ENCODE data around the gene IRF2BP2. TPM values are rescaled to one million over a fixed set of nuclear protein-coding genes. Genes with fewer than 3 reads are reported as not detected.

Gene IRF2BP2
- total and polyA plus RNA-seq, 10 of the 15 experiments (the other 5 are each of a cell fraction or from before 2014, with no cell fraction given) = 7.5 to 114 (median 52.3) TPM

DNA sequence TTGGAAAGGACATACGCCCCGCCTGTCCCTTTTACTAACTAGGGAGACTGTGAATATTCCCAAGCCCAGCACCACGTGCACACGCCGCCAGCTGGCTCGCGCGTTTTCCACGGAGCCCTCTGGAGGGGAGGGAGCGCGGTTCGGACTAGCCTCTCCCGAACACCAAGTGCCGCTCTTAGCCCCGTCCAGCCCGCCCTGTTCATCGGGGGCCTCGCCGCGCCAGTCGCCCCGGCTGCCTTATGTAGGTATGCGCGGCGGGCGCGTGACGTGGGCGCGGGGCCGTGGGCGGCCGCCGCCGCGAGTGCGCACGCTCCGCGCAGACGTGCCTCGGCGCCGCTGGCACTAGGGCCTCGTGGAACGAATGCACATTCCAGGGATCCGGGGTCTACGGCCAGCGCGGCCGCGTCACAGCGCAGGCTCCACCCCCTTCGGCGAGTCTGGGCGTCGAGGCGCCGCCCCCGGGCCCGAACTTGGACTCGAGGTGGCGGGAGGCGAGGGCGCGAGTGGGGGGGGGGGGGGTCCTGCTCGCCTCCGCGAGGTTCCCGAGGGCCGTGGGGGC, 767 bp upstream of the IRF2BP2 start (continued):
- TF ChIP-seq, protein P1, sequence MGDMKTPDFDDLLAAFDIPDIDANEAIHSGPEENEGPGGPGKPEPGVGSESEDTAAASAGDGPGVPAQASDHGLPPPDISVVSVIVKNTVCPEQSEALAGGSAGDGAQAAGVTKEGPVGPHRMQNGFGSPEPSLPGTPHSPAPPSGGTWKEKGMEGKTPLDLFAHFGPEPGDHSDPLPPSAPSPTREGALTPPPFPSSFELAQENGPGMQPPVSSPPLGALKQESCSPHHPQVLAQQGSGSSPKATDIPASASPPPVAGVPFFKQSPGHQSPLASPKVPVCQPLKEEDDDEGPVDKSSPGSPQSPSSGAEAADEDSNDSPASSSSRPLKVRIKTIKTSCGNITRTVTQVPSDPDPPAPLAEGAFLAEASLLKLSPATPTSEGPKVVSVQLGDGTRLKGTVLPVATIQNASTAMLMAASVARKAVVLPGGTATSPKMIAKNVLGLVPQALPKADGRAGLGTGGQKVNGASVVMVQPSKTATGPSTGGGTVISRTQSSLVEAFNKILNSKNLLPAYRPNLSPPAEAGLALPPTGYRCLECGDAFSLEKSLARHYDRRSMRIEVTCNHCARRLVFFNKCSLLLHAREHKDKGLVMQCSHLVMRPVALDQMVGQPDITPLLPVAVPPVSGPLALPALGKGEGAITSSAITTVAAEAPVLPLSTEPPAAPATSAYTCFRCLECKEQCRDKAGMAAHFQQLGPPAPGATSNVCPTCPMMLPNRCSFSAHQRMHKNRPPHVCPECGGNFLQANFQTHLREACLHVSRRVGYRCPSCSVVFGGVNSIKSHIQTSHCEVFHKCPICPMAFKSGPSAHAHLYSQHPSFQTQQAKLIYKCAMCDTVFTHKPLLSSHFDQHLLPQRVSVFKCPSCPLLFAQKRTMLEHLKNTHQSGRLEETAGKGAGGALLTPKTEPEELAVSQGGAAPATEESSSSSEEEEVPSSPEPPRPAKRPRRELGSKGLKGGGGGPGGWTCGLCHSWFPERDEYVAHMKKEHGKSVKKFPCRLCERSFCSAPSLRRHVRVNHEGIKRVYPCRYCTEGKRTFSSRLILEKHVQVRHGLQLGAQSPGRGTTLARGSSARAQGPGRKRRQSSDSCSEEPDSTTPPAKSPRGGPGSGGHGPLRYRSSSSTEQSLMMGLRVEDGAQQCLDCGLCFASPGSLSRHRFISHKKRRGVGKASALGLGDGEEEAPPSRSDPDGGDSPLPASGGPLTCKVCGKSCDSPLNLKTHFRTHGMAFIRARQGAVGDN (IDR thresholded peaks at IDR 0.05) = peak; percentile 99
- TF ChIP-seq, protein P2, sequence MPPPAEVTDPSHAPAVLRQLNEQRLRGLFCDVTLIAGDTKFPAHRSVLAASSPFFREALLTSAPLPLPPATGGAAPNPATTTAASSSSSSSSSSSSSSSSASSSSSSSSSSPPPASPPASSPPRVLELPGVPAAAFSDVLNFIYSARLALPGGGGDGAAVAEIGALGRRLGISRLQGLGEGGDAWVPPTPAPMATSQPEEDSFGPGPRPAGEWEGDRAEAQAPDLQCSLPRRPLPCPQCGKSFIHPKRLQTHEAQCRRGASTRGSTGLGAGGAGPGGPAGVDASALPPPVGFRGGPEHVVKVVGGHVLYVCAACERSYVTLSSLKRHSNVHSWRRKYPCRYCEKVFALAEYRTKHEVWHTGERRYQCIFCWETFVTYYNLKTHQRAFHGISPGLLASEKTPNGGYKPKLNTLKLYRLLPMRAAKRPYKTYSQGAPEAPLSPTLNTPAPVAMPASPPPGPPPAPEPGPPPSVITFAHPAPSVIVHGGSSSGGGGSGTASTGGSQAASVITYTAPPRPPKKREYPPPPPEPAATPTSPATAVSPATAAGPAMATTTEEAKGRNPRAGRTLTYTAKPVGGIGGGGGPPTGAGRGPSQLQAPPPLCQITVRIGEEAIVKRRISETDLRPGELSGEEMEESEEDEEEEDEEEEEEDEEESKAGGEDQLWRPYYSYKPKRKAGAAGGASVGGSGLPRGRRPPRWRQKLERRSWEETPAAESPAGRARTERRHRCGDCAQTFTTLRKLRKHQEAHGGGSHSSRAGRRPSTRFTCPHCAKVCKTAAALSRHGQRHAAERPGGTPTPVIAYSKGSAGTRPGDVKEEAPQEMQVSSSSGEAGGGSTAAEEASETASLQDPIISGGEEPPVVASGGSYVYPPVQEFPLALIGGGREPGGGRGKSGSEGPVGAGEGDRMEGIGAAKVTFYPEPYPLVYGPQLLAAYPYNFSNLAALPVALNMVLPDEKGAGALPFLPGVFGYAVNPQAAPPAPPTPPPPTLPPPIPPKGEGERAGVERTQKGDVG (CRISPR knock-in tag; IDR thresholded peaks at IDR 0.05) = no peak
- TF ChIP-seq CBFB (IDR thresholded peaks at IDR 0.05; ENCODE audit: low read depth) (peak; percentile 82; the same call in 1 of the 2 replicates), TARDBP (IDR thresholded peaks at IDR 0.05; ENCODE audit: borderline replicate concordance) (0 out of 2 replicates have a peak, but pooled peaks have one; percentile 63), MXI1 (IDR thresholded peaks at IDR 0.05; ENCODE audit: low read depth, low read length) (peak; percentile 45; the same call in 1 of the 2 replicates), EZH2 (IDR thresholded peaks at IDR 0.05; ENCODE audit: borderline replicate concordance, control insufficient read depth, low read depth, low read length) (no peak), YBX1 (IDR thresholded peaks at IDR 0.05) (no peak), PML (IDR thresholded peaks at IDR 0.05; ENCODE audit: low read length) (no peak), ZNF622 (IDR thresholded peaks at IDR 0.05) (no peak), TAF1 (IDR thresholded peaks at IDR 0.05; ENCODE audit: borderline replicate concordance, low read depth, low read length) (peak; percentile 82; the same call in 1 of the 2 replicates), NFXL1 (IDR thresholded peaks at IDR 0.05; ENCODE audit: borderline replicate concordance) (peak; percentile 76; the same call in 1 of the 2 replicates), TBL1XR1 (IDR thresholded peaks at IDR 0.05; ENCODE audit: low read depth, low read length) (peak; percentile 18; the same call in 1 of the 2 replicates)
- TF ChIP-seq, protein P3, sequence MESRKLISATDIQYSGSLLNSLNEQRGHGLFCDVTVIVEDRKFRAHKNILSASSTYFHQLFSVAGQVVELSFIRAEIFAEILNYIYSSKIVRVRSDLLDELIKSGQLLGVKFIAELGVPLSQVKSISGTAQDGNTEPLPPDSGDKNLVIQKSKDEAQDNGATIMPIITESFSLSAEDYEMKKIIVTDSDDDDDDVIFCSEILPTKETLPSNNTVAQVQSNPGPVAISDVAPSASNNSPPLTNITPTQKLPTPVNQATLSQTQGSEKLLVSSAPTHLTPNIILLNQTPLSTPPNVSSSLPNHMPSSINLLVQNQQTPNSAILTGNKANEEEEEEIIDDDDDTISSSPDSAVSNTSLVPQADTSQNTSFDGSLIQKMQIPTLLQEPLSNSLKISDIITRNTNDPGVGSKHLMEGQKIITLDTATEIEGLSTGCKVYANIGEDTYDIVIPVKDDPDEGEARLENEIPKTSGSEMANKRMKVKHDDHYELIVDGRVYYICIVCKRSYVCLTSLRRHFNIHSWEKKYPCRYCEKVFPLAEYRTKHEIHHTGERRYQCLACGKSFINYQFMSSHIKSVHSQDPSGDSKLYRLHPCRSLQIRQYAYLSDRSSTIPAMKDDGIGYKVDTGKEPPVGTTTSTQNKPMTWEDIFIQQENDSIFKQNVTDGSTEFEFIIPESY (IDR thresholded peaks at IDR 0.05) = no peak
- TF ChIP-seq, protein P4, sequence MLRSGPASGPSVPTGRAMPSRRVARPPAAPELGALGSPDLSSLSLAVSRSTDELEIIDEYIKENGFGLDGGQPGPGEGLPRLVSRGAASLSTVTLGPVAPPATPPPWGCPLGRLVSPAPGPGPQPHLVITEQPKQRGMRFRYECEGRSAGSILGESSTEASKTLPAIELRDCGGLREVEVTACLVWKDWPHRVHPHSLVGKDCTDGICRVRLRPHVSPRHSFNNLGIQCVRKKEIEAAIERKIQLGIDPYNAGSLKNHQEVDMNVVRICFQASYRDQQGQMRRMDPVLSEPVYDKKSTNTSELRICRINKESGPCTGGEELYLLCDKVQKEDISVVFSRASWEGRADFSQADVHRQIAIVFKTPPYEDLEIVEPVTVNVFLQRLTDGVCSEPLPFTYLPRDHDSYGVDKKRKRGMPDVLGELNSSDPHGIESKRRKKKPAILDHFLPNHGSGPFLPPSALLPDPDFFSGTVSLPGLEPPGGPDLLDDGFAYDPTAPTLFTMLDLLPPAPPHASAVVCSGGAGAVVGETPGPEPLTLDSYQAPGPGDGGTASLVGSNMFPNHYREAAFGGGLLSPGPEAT (IDR thresholded peaks at IDR 0.05; ENCODE audit: low read depth) = peak; percentile 74; the same call in 1 of the 2 replicates
- TF ChIP-seq, protein P5, sequence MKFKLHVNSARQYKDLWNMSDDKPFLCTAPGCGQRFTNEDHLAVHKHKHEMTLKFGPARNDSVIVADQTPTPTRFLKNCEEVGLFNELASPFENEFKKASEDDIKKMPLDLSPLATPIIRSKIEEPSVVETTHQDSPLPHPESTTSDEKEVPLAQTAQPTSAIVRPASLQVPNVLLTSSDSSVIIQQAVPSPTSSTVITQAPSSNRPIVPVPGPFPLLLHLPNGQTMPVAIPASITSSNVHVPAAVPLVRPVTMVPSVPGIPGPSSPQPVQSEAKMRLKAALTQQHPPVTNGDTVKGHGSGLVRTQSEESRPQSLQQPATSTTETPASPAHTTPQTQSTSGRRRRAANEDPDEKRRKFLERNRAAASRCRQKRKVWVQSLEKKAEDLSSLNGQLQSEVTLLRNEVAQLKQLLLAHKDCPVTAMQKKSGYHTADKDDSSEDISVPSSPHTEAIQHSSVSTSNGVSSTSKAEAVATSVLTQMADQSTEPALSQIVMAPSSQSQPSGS (IDR thresholded peaks at IDR 0.05; ENCODE audit: low read length) = no peak
- TF ChIP-seq, protein P6, sequence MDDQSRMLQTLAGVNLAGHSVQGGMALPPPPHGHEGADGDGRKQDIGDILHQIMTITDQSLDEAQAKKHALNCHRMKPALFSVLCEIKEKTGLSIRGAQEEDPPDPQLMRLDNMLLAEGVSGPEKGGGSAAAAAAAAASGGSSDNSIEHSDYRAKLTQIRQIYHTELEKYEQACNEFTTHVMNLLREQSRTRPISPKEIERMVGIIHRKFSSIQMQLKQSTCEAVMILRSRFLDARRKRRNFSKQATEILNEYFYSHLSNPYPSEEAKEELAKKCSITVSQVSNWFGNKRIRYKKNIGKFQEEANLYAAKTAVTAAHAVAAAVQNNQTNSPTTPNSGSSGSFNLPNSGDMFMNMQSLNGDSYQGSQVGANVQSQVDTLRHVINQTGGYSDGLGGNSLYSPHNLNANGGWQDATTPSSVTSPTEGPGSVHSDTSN (IDR thresholded peaks at IDR 0.05; ENCODE audit: insufficient replicate concordance, low read depth, low read length) = no peak
